Liver (tissue), 9 donors: ENCODE measurements around the gene HOXA5. TPM values are rescaled to one million over a fixed set of nuclear protein-coding genes. Genes with fewer than 3 reads are reported as not detected.

Experiments
- DNase-seq: peaks from one replicate; pipeline ENCODE4 v3.0.0-alpha.2; 2017; ENCODE audit warnings: low spot score
- H3K27ac ChIP-seq, 2 donors: one replicate each; pipeline ENCODE4 v1.7.0; 2013; ENCODE audit warnings: inconsistent platforms in 2 of 2, low read length in 2 of 2, control low read depth in 1 of 2, low read depth in 1 of 2, mild to moderate bottlenecking in 1 of 2
- H3K27me3 ChIP-seq, 4 donors: one replicate each; pipeline versions ENCODE4 v1.6.1 to v1.7.0; 2013; ENCODE audit warnings: low read length in 3 of 4, inconsistent platforms in 1 of 4, mild to moderate bottlenecking in 1 of 4, moderate library complexity in 1 of 4; ENCODE audit not compliant: control insufficient read depth in 4 of 4, insufficient read depth in 4 of 4
- H3K36me3 ChIP-seq, 4 donors: one replicate each; pipeline versions ENCODE4 v1.6.1 to v1.7.0; 2013; ENCODE audit warnings: low read length in 3 of 4, mild to moderate bottlenecking in 3 of 4, low read depth in 1 of 4, moderate library complexity in 1 of 4; ENCODE audit not compliant: control insufficient read depth in 4 of 4, insufficient read depth in 3 of 4
- H3K4me1 ChIP-seq, 4 donors: one replicate each; pipeline versions ENCODE4 v1.6.1 to v1.7.0; 2013; ENCODE audit warnings: low read length in 3 of 4, mild to moderate bottlenecking in 3 of 4, moderate library complexity in 1 of 4; ENCODE audit not compliant: control insufficient read depth in 4 of 4, insufficient read depth in 4 of 4
- H3K4me3 ChIP-seq, 3 donors: one replicate each; pipeline versions ENCODE4 v1.6.1 to v1.7.0; 2013; ENCODE audit warnings: low read length in 3 of 3, control low read depth in 1 of 3, low read depth in 1 of 3, mild to moderate bottlenecking in 1 of 3
- H3K9ac ChIP-seq, 2 donors: one replicate each; pipeline ENCODE4 v1.7.0; 2013; ENCODE audit warnings: low read length in 2 of 2, mild to moderate bottlenecking in 2 of 2, moderate library complexity in 2 of 2, control low read depth in 1 of 2, low read depth in 1 of 2
- H3K9me3 ChIP-seq, 4 donors: one replicate each; pipeline versions ENCODE4 v1.6.1 to v1.7.0; 2013; ENCODE audit warnings: low read length in 3 of 4; ENCODE audit not compliant: control insufficient read depth in 4 of 4
- ATF3 ChIP-seq: IDR thresholded peaks from 2 replicates; pipeline ENCODE4 v1.6.1; 2016; ENCODE audit warnings: antibody characterized with exemption
- CTCF ChIP-seq: fragments of 150-350 bp; IDR thresholded peaks from 2 replicates; pipeline ENCODE4 v1.5.1; 2017; ENCODE audit warnings: improper control_type of control experiment, low read depth, low read length; ENCODE audit not compliant: missing input control
- EGR1 ChIP-seq, 2 donors: IDR thresholded peaks; 2 replicates each; pipeline ENCODE4 v1.6.1; 2016 to 2018; ENCODE audit warnings: antibody characterized with exemption in 2 of 2, low read depth in 2 of 2
- FOXA1 ChIP-seq: IDR thresholded peaks from 2 replicates; pipeline ENCODE4 v1.6.1; 2016; ENCODE audit warnings: antibody characterized with exemption
- FOXA2 ChIP-seq: IDR thresholded peaks from 2 replicates; pipeline ENCODE4 v1.6.1; 2016; ENCODE audit warnings: antibody characterized with exemption
- GABPA ChIP-seq, 2 donors: IDR thresholded peaks in 1 of 2; conservative IDR thresholded peaks in 1 of 2; 2 replicates each; pipeline ENCODE4 v1.6.1; 2016; ENCODE audit warnings: antibody characterized with exemption in 2 of 2, mild to moderate bottlenecking in 1 of 2, moderate library complexity in 1 of 2
- HNF4A ChIP-seq, 2 donors: conservative IDR thresholded peaks; 2 replicates each; pipeline ENCODE4 v1.6.1; 2016; ENCODE audit warnings: antibody characterized with exemption in 2 of 2, mild to moderate bottlenecking in 2 of 2
- HNF4G ChIP-seq: IDR thresholded peaks from 2 replicates; pipeline ENCODE4 v1.6.1; 2016; ENCODE audit warnings: antibody characterized with exemption
- JUND ChIP-seq, 2 donors: IDR thresholded peaks; 2 replicates each; pipeline ENCODE4 v1.6.1; 2016; ENCODE audit warnings: antibody characterized with exemption in 2 of 2
- MAX ChIP-seq: IDR thresholded peaks from 2 replicates; pipeline ENCODE4 v1.6.1; 2016; ENCODE audit warnings: antibody characterized with exemption
- NR2F2 ChIP-seq: IDR thresholded peaks from 2 replicates; pipeline ENCODE4 v1.6.1; 2016; ENCODE audit warnings: antibody characterized with exemption
- RAD21 ChIP-seq, 2 donors: IDR thresholded peaks; 2 replicates each; pipeline ENCODE4 v1.6.1; 2016; ENCODE audit warnings: antibody characterized with exemption in 2 of 2, mild to moderate bottlenecking in 2 of 2
- REST ChIP-seq: IDR thresholded peaks from 2 replicates; pipeline ENCODE4 v1.6.1; 2016; ENCODE audit warnings: antibody characterized with exemption, mild to moderate bottlenecking
- RXRA ChIP-seq, 2 donors: IDR thresholded peaks; 2 replicates each; pipeline ENCODE4 v1.6.1; 2017 to 2018; ENCODE audit warnings: antibody characterized with exemption in 2 of 2, mild to moderate bottlenecking in 1 of 2
- SP1 ChIP-seq: IDR thresholded peaks from 2 replicates; pipeline ENCODE4 v1.6.1; 2018; ENCODE audit warnings: antibody characterized with exemption, mild to moderate bottlenecking
- TAF1 ChIP-seq: conservative IDR thresholded peaks from 2 replicates; pipeline ENCODE4 v1.6.1; 2016; ENCODE audit warnings: antibody characterized with exemption, mild to moderate bottlenecking
- YY1 ChIP-seq: IDR thresholded peaks from 2 replicates; pipeline ENCODE4 v1.6.1; 2016; ENCODE audit warnings: antibody characterized with exemption, mild to moderate bottlenecking
- ZBTB33 ChIP-seq: IDR thresholded peaks from 2 replicates; pipeline ENCODE4 v1.6.1; 2016; ENCODE audit warnings: antibody characterized with exemption
- WGBS: extraction: QIAGEN DNeasy Blood & Tissue Kit; methylation state at CpG from one replicate; pipeline ENCODE4 v1.1.7; 2013; 5-methylcytosine and 5-hydroxymethylcytosine counted together
- polyA plus RNA-seq, 2 donors: library from polyadenylated mRNA; stranded (reverse) in 1 of 2; unstranded in 1 of 2; fragments of 200-250 nt in 1 of 2; fragments of >200 nt in 1 of 2; fragmentation: Nextera tagmentation in 1 of 2; extraction: Ambion mirVana in 1 of 2; gene quantifications; one replicate each; pipeline versions ENCODE4 v1.2.1 to v1.2.3, GENCODE V29; 2013 to 2015
- total RNA-seq, 2 donors: library from RNA; depleted of rRNA; stranded (reverse); fragments of >200 nt; gene quantifications; one replicate each; pipeline ENCODE4 v1.2.3, GENCODE V29; 2014
- donor health status: healthy.
- donor health status: healthy.
- donor health status: healthy.
- donor health status: healthy.
- donor health status: healthy.

The HOXA5 gene
- total and polyA plus RNA-seq, 4 donors, result 0.40 to 2.1 (median 0.66) TPM

- no peak overlapping the region for H3K27ac ChIP-seq
- H3K4me3 ChIP-seq, result no peak overlapping the region
- TF ChIP-seq FOXA2 (no peak), FOXA1 (no peak), EGR1 (IDR thresholded peaks at IDR 0.05; ENCODE audit: low read depth in 2 of 2) (no peak), NR2F2 (no peak), HNF4A (conservative IDR thresholded peaks at IDR 0.05) (no peak), TAF1 (no peak), REST (no peak), SP1 (no peak), HNF4G (no peak), YY1 (no peak)
- peaks cover 0 to 11% (median 2%) of the 10 kb centered on the region in 4 donors for H3K4me1 ChIP-seq
- no peak for DNase-seq
- H3K27me3 ChIP-seq, result peaks cover 0 to 23% (median 14%) of the 10 kb centered on the region in 4 donors
- peaks cover 0 to 4% (median under 1%) of the 10 kb centered on the region in 4 donors for H3K9me3 ChIP-seq
- no peaks in the 10 kb centered on the region for H3K36me3 ChIP-seq
- 21% methylated on average over 2 of the region's 2 CpGs for WGBS
- H3K9ac ChIP-seq, result no peak overlapping the region
Measured at GRCh38 chr7:27128034-27128433, 15.4 kb downstream of the HOXA5 start.

- Histone ChIP-seq H3K27me3 (peaks cover 2 to 21% (median 13%) of the 10 kb centered on the region in 4 donors), H3K4me3 (no peak overlapping the region), H3K36me3 (no peaks in the 10 kb centered on the region), H3K9me3 (peaks cover 0 to 4% (median under 1%) of the 10 kb centered on the region in 4 donors), H3K4me1 (peaks cover 7 to 14% (median 12%) of the 10 kb centered on the region in 4 donors), H3K27ac (no peak overlapping the region), H3K9ac (no peak overlapping the region)
- WGBS, result 25% methylated on average over 3 of the region's 3 CpGs
- TF ChIP-seq EGR1 (IDR thresholded peaks at IDR 0.05; ENCODE audit: low read depth in 2 of 2) (no peak), SP1 (no peak), FOXA2 (no peak), ATF3 (no peak), TAF1 (no peak), REST (no peak), RAD21 (IDR thresholded peaks at IDR 0.05) (no peak), CTCF (no peak), JUND (IDR thresholded peaks at IDR 0.05) (no peak), YY1 (no peak), MAX (no peak), GABPA (IDR thresholded peaks at IDR 0.05 in 1 of 2, conservative IDR thresholded peaks at IDR 0.05 in 1 of 2) (no peak), HNF4A (conservative IDR thresholded peaks at IDR 0.05) (no peak), ZBTB33 (no peak), FOXA1 (no peak), NR2F2 (no peak), HNF4G (no peak), RXRA (IDR thresholded peaks at IDR 0.05) (no peak)
- no peak for DNase-seq
Measured at GRCh38 chr7:27126596-27127327, 16.7 kb downstream of the HOXA5 start.
